Mesendoderm (in vitro differentiated cells): ENCODE results near the gene TCFL5.

Experiments used
- DNase-seq: peaks from one replicate; pipeline ENCODE4 v3.0.0; 2013
- H2AK5ac ChIP-seq: 2 replicates; pipeline ENCODE4 v1.6.1; 2013; ENCODE audit warnings: low read length, inconsistent platforms
- H2BK120ac ChIP-seq: 2 replicates; pipeline ENCODE4 v1.6.1; 2013; ENCODE audit warnings: low read depth, mild to moderate bottlenecking, low read length, moderate library complexity, mixed read lengths
- H2BK15ac ChIP-seq: replicated peaks from 2 replicates; pipeline ENCODE4 v1.6.1; 2013; ENCODE audit warnings: low read depth, mild to moderate bottlenecking, moderate library complexity
- H2BK5ac ChIP-seq: 2 replicates; pipeline ENCODE4 v1.6.1; 2013; ENCODE audit warnings: low read length, inconsistent platforms
- H3K18ac ChIP-seq: 2 replicates; pipeline ENCODE4 v1.6.1; 2013; ENCODE audit warnings: mild to moderate bottlenecking, low read length, mixed read lengths
- H3K23ac ChIP-seq: one replicate; pipeline ENCODE4 v1.6.1; 2013; ENCODE audit warnings: low read length
- H3K27ac ChIP-seq: 2 replicates; pipeline ENCODE4 v1.5.1; 2013; ENCODE audit warnings: low read depth, mild to moderate bottlenecking, inconsistent platforms, low read length, moderate library complexity
- H3K27me3 ChIP-seq: 2 replicates; pipeline ENCODE4 v1.6.1; 2013; ENCODE audit warnings: low read length, control low read depth, mild to moderate bottlenecking, inconsistent platforms; ENCODE audit not compliant: insufficient read depth, poor library complexity
- H3K36me3 ChIP-seq: 2 replicates; pipeline ENCODE4 v1.6.1; 2013; ENCODE audit warnings: low read length, inconsistent platforms; ENCODE audit not compliant: control insufficient read depth, insufficient read depth
- H3K4ac ChIP-seq: one replicate; pipeline ENCODE4 v1.6.1; 2013; ENCODE audit warnings: low read depth, mild to moderate bottlenecking, low read length, moderate library complexity
- H3K4me1 ChIP-seq: 2 replicates; pipeline ENCODE4 v1.6.1; 2013; ENCODE audit warnings: low read depth, low read length, inconsistent platforms; ENCODE audit not compliant: control insufficient read depth
- H3K4me2 ChIP-seq: 2 replicates; pipeline ENCODE4 v1.6.1; 2013; ENCODE audit warnings: low read length
- H3K4me3 ChIP-seq: 2 replicates; pipeline ENCODE4 v1.5.1; 2013; ENCODE audit warnings: mild to moderate bottlenecking, low read length
- H3K56ac ChIP-seq: one replicate; pipeline ENCODE4 v1.6.1; 2013; ENCODE audit warnings: low read length
- H3K79me1 ChIP-seq: 2 replicates; pipeline ENCODE4 v1.6.1; 2013; ENCODE audit warnings: low read length, inconsistent platforms
- H3K79me2 ChIP-seq: 2 replicates; pipeline ENCODE4 v1.6.1; 2013; ENCODE audit warnings: mild to moderate bottlenecking, low read length; ENCODE audit not compliant: control insufficient read depth, insufficient read depth
- H3K9ac ChIP-seq: 2 replicates; pipeline ENCODE4 v1.6.1; 2013; ENCODE audit warnings: low read length, inconsistent platforms
- H4K5ac ChIP-seq: one replicate; pipeline ENCODE4 v1.6.1; 2013; ENCODE audit warnings: low read length
- H4K8ac ChIP-seq: one replicate; pipeline ENCODE4 v1.6.1; 2013; ENCODE audit warnings: low read depth, mild to moderate bottlenecking, control low read depth, low read length, moderate library complexity
- WGBS: extraction: QIAGEN DNeasy Blood & Tissue Kit; methylation state at CpG from one replicate; pipeline ENCODE4 v1.1.7; 2013; ENCODE audit warnings: low lambda C conversion rate, missing lambda C conversion rate; ENCODE audit not compliant: insufficient coverage; ENCODE audit errors: extremely low coverage; 5-methylcytosine and 5-hydroxymethylcytosine counted together

Gene TCFL5

GRCh38 chr20:62897666-62898065 is 36.0 kb upstream of the TCFL5 start:
- Histone ChIP-seq H3K4me1 (peaks cover 15% of the 10 kb centered on the region), H3K79me2 (no peaks in the 10 kb centered on the region), H3K23ac (no peak overlapping the region), H2BK15ac (no peak overlapping the region), H3K18ac (no peak overlapping the region), H2BK5ac (no peak overlapping the region), H3K27ac (no peak overlapping the region), H3K36me3 (peaks cover 8% of the 10 kb centered on the region), H3K27me3 (no peaks in the 10 kb centered on the region), H2BK120ac (no peak overlapping the region), H3K4ac (no peak overlapping the region), H4K5ac (no peak overlapping the region), H2AK5ac (no peak overlapping the region), H4K8ac (no peak overlapping the region), H3K79me1 (peaks cover 6% of the 10 kb centered on the region), H3K4me3 (no peak overlapping the region), H3K56ac (no peak overlapping the region), H3K9ac (no peak overlapping the region), H3K4me2 (no peak overlapping the region)
- no peak for DNase-seq
- WGBS, result no CpG with 5 or more reads among the region's 11 CpGs

DNA sequence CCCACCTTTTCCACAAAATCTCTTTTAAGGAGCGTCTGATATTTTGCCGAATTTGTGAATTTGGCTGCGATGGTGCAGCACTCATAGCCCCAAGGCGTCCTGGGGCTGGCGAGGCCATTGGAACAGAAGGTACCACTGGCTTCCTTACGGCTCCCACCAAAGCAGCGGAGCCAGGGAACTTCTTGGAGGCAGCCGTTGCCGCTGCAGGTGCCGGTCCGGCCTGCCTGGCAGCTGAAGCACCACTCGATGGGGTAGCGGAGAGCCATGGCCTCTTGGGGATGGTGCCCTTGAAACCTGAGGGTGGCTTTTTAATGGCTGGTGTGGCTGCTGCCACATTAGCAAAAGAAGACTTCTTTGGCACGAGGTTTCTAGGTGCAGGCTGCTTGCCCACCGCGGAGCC is 34.9 kb upstream of the TCFL5 start:
- Histone ChIP-seq H3K4me3 (no peak overlapping the region), H2AK5ac (no peak overlapping the region), H3K56ac (no peak overlapping the region), H3K4me2 (no peak overlapping the region), H4K5ac (no peak overlapping the region), H3K27me3 (no peaks in the 10 kb centered on the region), H3K4me1 (peaks cover 15% of the 10 kb centered on the region), H4K8ac (no peak overlapping the region), H2BK5ac (no peak overlapping the region), H3K23ac (no peak overlapping the region), H3K18ac (no peak overlapping the region), H3K36me3 (peaks cover 13% of the 10 kb centered on the region), H3K27ac (no peak overlapping the region), H2BK15ac (no peak overlapping the region), H3K79me2 (no peaks in the 10 kb centered on the region), H2BK120ac (no peak overlapping the region), H3K9ac (no peak overlapping the region), H3K79me1 (peaks cover 6% of the 10 kb centered on the region), H3K4ac (no peak overlapping the region)
- WGBS, result no CpG with 5 or more reads among the region's 16 CpGs
- no peak for DNase-seq

GRCh38 chr20:62895539-62895938 is 33.9 kb upstream of the TCFL5 start:
- no peak overlapping the region for H3K9ac ChIP-seq
- no CpG with 5 or more reads among the region's 9 CpGs for WGBS

DNA sequence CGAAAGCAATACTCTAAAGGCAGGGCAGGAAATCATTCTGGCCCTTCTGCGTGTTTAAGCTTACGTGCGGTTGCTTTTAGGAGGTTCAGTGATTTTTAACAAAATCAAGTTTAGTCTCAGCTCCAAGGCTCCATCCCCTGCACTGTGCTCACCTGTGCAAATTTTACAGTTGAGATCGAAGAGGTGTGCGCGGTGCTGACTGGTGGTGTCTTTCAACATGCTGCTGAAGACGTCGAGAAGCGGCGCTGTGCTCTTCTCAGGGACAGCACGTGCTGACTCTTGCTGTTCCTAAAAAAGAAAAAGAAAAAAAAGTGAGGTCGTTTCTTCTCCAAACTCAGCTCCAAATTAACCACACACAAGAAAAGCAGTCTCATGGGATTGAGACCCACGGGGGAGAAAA is 32.6 kb upstream of the TCFL5 start:
- no peak overlapping the region for H2BK120ac ChIP-seq
- no peak overlapping the region for H3K18ac ChIP-seq
- no peak overlapping the region for H3K4ac ChIP-seq
- no peak overlapping the region for H3K27ac ChIP-seq
- no peaks in the 10 kb centered on the region for H3K79me2 ChIP-seq
- H4K8ac ChIP-seq, result no peak overlapping the region
- no peak overlapping the region for H3K4me3 ChIP-seq
- no peak overlapping the region for H2BK15ac ChIP-seq
- WGBS, result no CpG with 5 or more reads among the region's 14 CpGs
- no peak overlapping the region for H4K5ac ChIP-seq
- peaks cover 7% of the 10 kb centered on the region for H3K4me1 ChIP-seq
- H3K23ac ChIP-seq, result no peak overlapping the region
- no peak for DNase-seq
- peaks cover 19% of the 10 kb centered on the region for H3K36me3 ChIP-seq
- H3K27me3 ChIP-seq, result no peaks in the 10 kb centered on the region
- H3K9ac ChIP-seq, result no peak overlapping the region
- no peak overlapping the region for H2BK5ac ChIP-seq
- no peak overlapping the region for H3K56ac ChIP-seq
- peaks cover 1% of the 10 kb centered on the region for H3K79me1 ChIP-seq
- H3K4me2 ChIP-seq, result no peak overlapping the region
- H2AK5ac ChIP-seq, result no peak overlapping the region

More at GRCh38 chr20:62895539-62895938, 33.9 kb upstream of the TCFL5 start:
- Histone ChIP-seq H2BK5ac (no peak overlapping the region), H3K27me3 (no peaks in the 10 kb centered on the region), H2AK5ac (no peak overlapping the region), H3K56ac (no peak overlapping the region), H3K79me1 (peaks cover 6% of the 10 kb centered on the region), H3K27ac (no peak overlapping the region), H3K4me2 (no peak overlapping the region), H3K23ac (no peak overlapping the region), H3K36me3 (peaks cover 14% of the 10 kb centered on the region), H3K79me2 (no peaks in the 10 kb centered on the region), H2BK15ac (no peak overlapping the region), H4K5ac (no peak overlapping the region), H2BK120ac (no peak overlapping the region), H3K18ac (no peak overlapping the region), H3K4me1 (peaks cover 15% of the 10 kb centered on the region), H3K4ac (no peak overlapping the region), H3K4me3 (no peak overlapping the region), H4K8ac (no peak overlapping the region)
- no peak for DNase-seq

DNA sequence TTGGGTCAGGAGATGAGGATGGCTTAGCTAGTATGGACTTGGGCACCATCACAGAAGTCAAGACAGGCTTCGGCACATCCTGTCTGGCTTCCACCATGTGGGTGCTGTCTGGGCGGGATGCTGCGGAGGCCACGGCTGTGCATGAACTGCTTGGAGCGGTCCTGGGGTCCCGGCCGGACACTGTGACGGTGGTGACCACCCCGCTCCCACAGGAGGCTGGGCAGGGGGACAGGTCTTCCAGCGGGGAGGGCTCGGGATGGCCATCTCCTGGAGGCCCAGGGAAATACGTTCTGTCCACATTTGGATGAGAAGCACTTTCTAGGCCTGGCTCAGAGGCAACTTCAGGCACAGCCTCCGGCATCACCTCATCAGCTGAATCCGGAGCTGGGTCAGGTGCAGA is 32.1 kb upstream of the TCFL5 start:
- Histone ChIP-seq H3K23ac (no peak overlapping the region), H3K9ac (no peak overlapping the region), H3K4me1 (peaks cover 3% of the 10 kb centered on the region), H3K36me3 (peaks cover 19% of the 10 kb centered on the region), H2AK5ac (no peak overlapping the region), H2BK5ac (no peak overlapping the region), H2BK120ac (no peak overlapping the region), H3K27ac (no peak overlapping the region), H4K8ac (no peak overlapping the region), H3K56ac (no peak overlapping the region), H3K4me3 (no peak overlapping the region), H3K4ac (no peak overlapping the region), H3K18ac (no peak overlapping the region), H4K5ac (no peak overlapping the region), H3K27me3 (no peaks in the 10 kb centered on the region), H2BK15ac (no peak overlapping the region), H3K79me1 (peaks cover 1% of the 10 kb centered on the region), H3K79me2 (no peaks in the 10 kb centered on the region), H3K4me2 (no peak overlapping the region)
- no peak for DNase-seq
- no CpG with 5 or more reads among the region's 14 CpGs for WGBS
